H9 (cell line): ENCODE data around the gene ENDOU. TPM values are rescaled to one million over a fixed set of nuclear protein-coding genes. Genes with fewer than 3 reads are reported as not detected.

ENCODE experiments used
- DNase-seq: peaks from one replicate; pipeline ENCODE4 v3.0.0-alpha.2; 2017
- H2AFZ ChIP-seq: one replicate; pipeline ENCODE4 v1.6.1; 2013; ENCODE audit warnings: mild to moderate bottlenecking, low read length, control low read depth, moderate library complexity
- H2AK5ac ChIP-seq: 2 replicates; pipeline ENCODE4 v1.6.1; 2013; ENCODE audit warnings: low read length, control low read depth, mixed read lengths; ENCODE audit not compliant: insufficient read length
- H2BK120ac ChIP-seq: one replicate; pipeline ENCODE4 v1.6.1; 2013; ENCODE audit warnings: low read depth, mild to moderate bottlenecking, low read length, control low read depth, inconsistent platforms; ENCODE audit not compliant: poor library complexity, severe bottlenecking
- H2BK12ac ChIP-seq: 2 replicates; pipeline ENCODE4 v1.6.1; 2013; ENCODE audit warnings: low read length, control low read depth, mixed read lengths, low read depth; ENCODE audit not compliant: insufficient read length
- H2BK15ac ChIP-seq: 2 replicates; pipeline ENCODE4 v1.6.1; 2013; ENCODE audit warnings: low read depth, low read length, control low read depth
- H2BK20ac ChIP-seq: one replicate; pipeline ENCODE4 v1.6.1; 2013; ENCODE audit warnings: low read depth, mild to moderate bottlenecking, low read length, control low read depth, inconsistent platforms; ENCODE audit not compliant: poor library complexity, severe bottlenecking
- H2BK5ac ChIP-seq: 2 replicates; pipeline ENCODE4 v1.6.1; 2013; ENCODE audit warnings: low read length, control low read depth, mixed read lengths; ENCODE audit not compliant: insufficient read length
- H3K14ac ChIP-seq: 2 replicates; pipeline ENCODE4 v1.6.1; 2013; ENCODE audit warnings: low read length, control low read depth; ENCODE audit not compliant: insufficient read depth
- H3K18ac ChIP-seq: 2 replicates; pipeline ENCODE4 v1.6.1; 2013; ENCODE audit warnings: low read depth, mild to moderate bottlenecking, mixed read lengths, low read length, control low read depth; ENCODE audit not compliant: insufficient read length
- H3K23ac ChIP-seq: 2 replicates; pipeline ENCODE4 v1.6.1; 2013; ENCODE audit warnings: low read length, control low read depth, mixed read lengths, low read depth; ENCODE audit not compliant: insufficient read length
- H3K23me2 ChIP-seq: 2 replicates; pipeline ENCODE4 v1.6.1; 2013; ENCODE audit warnings: low read depth, mild to moderate bottlenecking, mixed read lengths, low read length, control low read depth; ENCODE audit not compliant: insufficient read length, poor library complexity, severe bottlenecking
- H3K27ac ChIP-seq: 2 replicates; pipeline ENCODE4 v1.5.1; 2013; ENCODE audit warnings: low read length, control low read depth, mixed read lengths, low read depth; ENCODE audit not compliant: insufficient read length
- H3K27me3 ChIP-seq: 2 replicates; pipeline ENCODE4 v1.6.1; 2013; ENCODE audit warnings: low read length, control low read depth, inconsistent platforms; ENCODE audit not compliant: insufficient read depth
- H3K4ac ChIP-seq: 2 replicates; pipeline ENCODE4 v1.6.1; 2013; ENCODE audit warnings: low read depth, mild to moderate bottlenecking, control low read depth, inconsistent platforms, low read length, moderate library complexity
- H3K4me1 ChIP-seq: 2 replicates; pipeline ENCODE4 v1.6.1; 2013; ENCODE audit warnings: low read length, control low read depth, inconsistent platforms; ENCODE audit not compliant: insufficient read depth
- H3K4me2 ChIP-seq: 2 replicates; pipeline ENCODE4 v1.6.1; 2013; ENCODE audit warnings: low read length, control low read depth, mixed read lengths; ENCODE audit not compliant: insufficient read length, insufficient read depth
- H3K56ac ChIP-seq: 2 replicates; pipeline ENCODE4 v1.6.1; 2013; ENCODE audit warnings: low read depth, mild to moderate bottlenecking, mixed read lengths, low read length, control low read depth; ENCODE audit not compliant: insufficient read length
- H3K79me1 ChIP-seq: 2 replicates; pipeline ENCODE4 v1.6.1; 2013; ENCODE audit warnings: low read depth, mild to moderate bottlenecking, moderate library complexity, low read length, control low read depth, inconsistent platforms; ENCODE audit not compliant: insufficient read depth, poor library complexity, severe bottlenecking
- H3K79me2 ChIP-seq: 2 replicates; pipeline ENCODE4 v1.6.1; 2013; ENCODE audit warnings: low read length, control low read depth, inconsistent platforms; ENCODE audit not compliant: insufficient read depth
- H3K9ac ChIP-seq: 2 replicates; pipeline ENCODE4 v1.6.1; 2013; ENCODE audit warnings: low read length, control low read depth, mixed read lengths; ENCODE audit not compliant: insufficient read length; ENCODE audit errors: extremely low read depth
- H3K9me3 ChIP-seq: one replicate; pipeline ENCODE4 v1.6.1; 2013; ENCODE audit warnings: low read depth, low read length, inconsistent platforms; ENCODE audit not compliant: control insufficient read depth
- H3T11ph ChIP-seq: one replicate; pipeline ENCODE4 v1.6.1; 2013; ENCODE audit warnings: mild to moderate bottlenecking, low read length, control low read depth, inconsistent platforms
- H4K20me1 ChIP-seq: one replicate; pipeline ENCODE4 v1.6.1; 2013; ENCODE audit not compliant: control insufficient read depth, insufficient read length, insufficient read depth
- H4K5ac ChIP-seq: 2 replicates; pipeline ENCODE4 v1.6.1; 2013; ENCODE audit warnings: low read depth, mild to moderate bottlenecking, mixed read lengths, low read length, control low read depth; ENCODE audit not compliant: insufficient read length
- H4K8ac ChIP-seq: replicated peaks from 2 replicates; pipeline ENCODE4 v1.6.1; 2013; ENCODE audit warnings: low read length, control low read depth, mixed read lengths, low read depth; ENCODE audit not compliant: insufficient read length
- H4K91ac ChIP-seq: 2 replicates; pipeline ENCODE4 v1.6.1; 2013; ENCODE audit warnings: low read depth, mild to moderate bottlenecking, moderate library complexity, mixed read lengths, low read length, control low read depth; ENCODE audit not compliant: insufficient read length
- H3K27ac Mint-ChIP-seq, 3 experiments: 2 replicates in 2 of 3; 3 replicates in 1 of 3; pipeline ENCODE4 v1.8.0; 2020 to 2021; ENCODE audit warnings: mixed read lengths in 3 of 3, mild to moderate bottlenecking in 1 of 3, moderate library complexity in 1 of 3
- H3K27me3 Mint-ChIP-seq: 2 replicates; pipeline ENCODE4 v1.8.0; 2021; ENCODE audit warnings: low read depth, mild to moderate bottlenecking, moderate library complexity, mixed read lengths
- H3K36me3 Mint-ChIP-seq, 3 experiments: 2 replicates in 2 of 3; 3 replicates in 1 of 3; pipeline ENCODE4 v1.8.0; 2020 to 2021; ENCODE audit warnings: low read depth in 3 of 3, mixed read lengths in 3 of 3; ENCODE audit not compliant: insufficient read depth in 1 of 3
- H3K4me1 Mint-ChIP-seq, 2 experiments: 2 replicates each; pipeline ENCODE4 v1.8.0; 2020; ENCODE audit warnings: mixed read lengths in 2 of 2
- H3K4me3 Mint-ChIP-seq, 2 experiments: 2 replicates in 1 of 2; 3 replicates in 1 of 2; pipeline ENCODE4 v1.8.0; 2020 to 2021; ENCODE audit warnings: mild to moderate bottlenecking in 2 of 2, mixed read lengths in 2 of 2, moderate library complexity in 1 of 2
- H3K9me3 Mint-ChIP-seq, 2 experiments: 2 replicates in 1 of 2; 3 replicates in 1 of 2; pipeline ENCODE4 v1.8.0; 2020; ENCODE audit warnings: mild to moderate bottlenecking in 2 of 2, mixed read lengths in 2 of 2, moderate library complexity in 1 of 2
- CTCF ChIP-seq: fragments of 200-600 bp; sonication (generic); conservative IDR thresholded peaks from 3 replicates; pipeline ENCODE4 v1.8.0; 2021; ENCODE audit warnings: antibody characterized with exemption, mild to moderate bottlenecking
- WGBS: extraction: QIAGEN DNeasy Blood & Tissue Kit; methylation state at CpG from one replicate; pipeline ENCODE4 v1.1.7; 2013; ENCODE audit warnings: missing lambda C conversion rate, low lambda C conversion rate, mixed read lengths; ENCODE audit not compliant: insufficient read length; ENCODE audit errors: extremely low coverage; 5-methylcytosine and 5-hydroxymethylcytosine counted together
- total RNA-seq: library from RNA; stranded (reverse); gene quantifications from 2 replicates; pipeline ENCODE4 v1.2.1, GENCODE V29; 2021

The ENDOU gene
- total RNA-seq, 1 experiment from 2014 or later, result not detected

- Histone ChIP-seq H3K27ac (no peak overlapping the region), H3K14ac (no peak overlapping the region; the same call in 1 of the 2 replicates)
- no CpG with 5 or more reads among the region's 4 CpGs for WGBS
Observed at GRCh38 chr12:47736216-47736615, 10.9 kb upstream of the ENDOU start.

More at GRCh38 chr12:47736216-47736615, 10.9 kb upstream of the ENDOU start:
- no peaks in the 10 kb centered on the region for H3K9me3 Mint-ChIP-seq
- H3K79me2 ChIP-seq, result no peaks in the 10 kb centered on the region
- no peak overlapping the region for H3K23ac ChIP-seq
- H2BK120ac ChIP-seq, result no peak overlapping the region
- H3K4me2 ChIP-seq, result no peak overlapping the region
- peaks cover 3% of the 10 kb centered on the region; the same call in 1 of the 2 replicates for H3K4me1 ChIP-seq
- H3K23me2 ChIP-seq, result no peaks in the 10 kb centered on the region
- H4K5ac ChIP-seq, result no peak overlapping the region
- no peak overlapping the region for H3K56ac ChIP-seq
- no peak overlapping the region for H3K4ac ChIP-seq
- H2BK15ac ChIP-seq, result no peak overlapping the region
- peaks cover 6% of the 10 kb centered on the region for H3K27me3 Mint-ChIP-seq
- no peak overlapping the region for H4K8ac ChIP-seq
- H2BK20ac ChIP-seq, result no peak overlapping the region
- peaks cover 19 to 32% of the 10 kb centered on the region in 2 experiments for H3K4me1 Mint-ChIP-seq
- no peak overlapping the region for H3T11ph ChIP-seq
- TF ChIP-seq CTCF, result no peak
- H3K4me3 Mint-ChIP-seq, result no peak overlapping the region
- H3K18ac ChIP-seq, result no peak overlapping the region
- no peak overlapping the region for H3K9ac ChIP-seq
- H3K27ac Mint-ChIP-seq, result no peak overlapping the region
- DNase-seq, result no peak
- H3K79me1 ChIP-seq, result no peaks in the 10 kb centered on the region
- H4K20me1 ChIP-seq, result no peaks in the 10 kb centered on the region
- H4K91ac ChIP-seq, result no peak overlapping the region
- no peak overlapping the region for H2AK5ac ChIP-seq
- H2BK12ac ChIP-seq, result no peak overlapping the region
- no peak overlapping the region for H2BK5ac ChIP-seq
- no peaks in the 10 kb centered on the region for H3K36me3 Mint-ChIP-seq
- H3K9me3 ChIP-seq, result no peaks in the 10 kb centered on the region
- no peak overlapping the region for H2AFZ ChIP-seq
- H3K27me3 ChIP-seq, result no peaks in the 10 kb centered on the region
